Uterus (tissue), 4 donors: ENCODE results near the gene CFAP20DC. TPM values are rescaled to one million over a fixed set of nuclear protein-coding genes. Genes with fewer than 3 reads are reported as not detected.

Experiments used
- DNase-seq, 2 donors: peaks; one replicate each; pipeline ENCODE4 v3.0.0-alpha.2; 2019 to 2020
- H3K27ac ChIP-seq, 2 donors: fragments of 200-600 bp; sonication (generic); 1 replicate in 1 of 2; 2 replicates in 1 of 2; pipeline ENCODE4 v1.5.1; 2016 to 2018
- H3K27me3 ChIP-seq, 2 donors: fragments of 200-600 bp; sonication (generic); one replicate each; pipeline ENCODE4 v1.5.1; 2018 to 2019; ENCODE audit warnings: control low read depth in 1 of 2
- H3K36me3 ChIP-seq, 2 donors: fragments of 200-600 bp; sonication (generic); one replicate each; pipeline ENCODE4 v1.5.1; 2019; ENCODE audit warnings: control low read depth in 1 of 2
- H3K4me1 ChIP-seq, 2 donors: fragments of 200-600 bp; sonication (generic); one replicate each; pipeline ENCODE4 v1.5.1; 2018 to 2019; ENCODE audit warnings: control low read depth in 1 of 2
- H3K4me3 ChIP-seq, 2 donors: fragments of 200-600 bp; sonication (generic); 1 replicate in 1 of 2; 2 replicates in 1 of 2; pipeline ENCODE4 v1.5.1; 2018 to 2019; ENCODE audit warnings: mild to moderate bottlenecking in 1 of 2
- H3K9me3 ChIP-seq, 2 donors: fragments of 200-600 bp; sonication (generic); one replicate each; pipeline ENCODE4 v1.5.1; 2019; ENCODE audit warnings: control low read depth in 1 of 2
- POLR2A ChIP-seq, 2 donors: fragments of 450-650 bp; IDR thresholded peaks; one replicate each; pipeline ENCODE4 v1.6.1; 2016; ENCODE audit warnings: antibody characterized with exemption in 2 of 2, mild to moderate bottlenecking in 1 of 2, moderate library complexity in 1 of 2
- intact Hi-C: fragments of 100-400 bp; cut with DNase I; formaldehyde crosslinking; loops from one replicate; pipeline ENCODE4 v1.15.1; 2023; ENCODE audit warnings: low total_unique reads
- total RNA-seq, 4 donors: library from RNA; depleted of rRNA in 3 of 4; stranded (reverse); fragments of >200 nt in 3 of 4; gene quantifications; one replicate each; pipeline versions ENCODE4 v1.1.0 to v1.2.4, GENCODE V29; 2014 to 2023
- TF ChIP-seq, protein P1 (sequence below), 4 experiments: fragments of 200-600 bp in 2 of 4; fragments of 450-650 bp in 2 of 4; sonication (generic) in 2 of 4; IDR thresholded peaks; one replicate each; pipeline ENCODE4 v1.5.1; 2016 to 2019; ENCODE audit warnings: antibody characterized with exemption in 4 of 4, mild to moderate bottlenecking in 2 of 4, moderate library complexity in 1 of 4
- donor health status: DM: yes; HTN: yes; CAD: no.

Gene CFAP20DC
- total RNA-seq, 4 donors from 2014 or later: under 0.01 to 5.1 TPM; not detected in 2

DNA sequence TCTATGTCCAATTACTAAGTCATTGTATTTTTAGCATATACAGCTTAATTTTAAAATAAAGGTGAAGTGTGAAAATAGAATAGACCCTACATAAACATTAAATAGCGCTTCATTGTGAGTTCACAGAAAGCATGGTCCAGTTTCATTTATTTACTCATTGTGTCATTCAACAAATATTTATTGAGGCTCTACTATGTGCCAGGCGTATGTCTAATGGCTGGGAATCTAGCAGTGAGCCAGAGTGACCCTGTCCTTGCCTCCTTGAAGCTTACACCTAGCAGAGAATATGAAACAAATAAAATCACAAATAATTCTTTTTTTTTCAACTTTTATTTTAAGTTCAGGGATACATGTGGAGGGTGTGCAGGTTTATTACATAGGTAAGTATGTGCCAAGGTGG, 161.7 kb downstream of the CFAP20DC start:
- Histone ChIP-seq H3K36me3 (no peaks in the 10 kb centered on the region), H3K27ac (no peak overlapping the region), H3K9me3 (no peaks in the 10 kb centered on the region), H3K4me1 (no peaks in the 10 kb centered on the region), H3K27me3 (no peaks in the 10 kb centered on the region), H3K4me3 (no peak overlapping the region)
- DNase-seq: no peak
- TF ChIP-seq, protein P1, sequence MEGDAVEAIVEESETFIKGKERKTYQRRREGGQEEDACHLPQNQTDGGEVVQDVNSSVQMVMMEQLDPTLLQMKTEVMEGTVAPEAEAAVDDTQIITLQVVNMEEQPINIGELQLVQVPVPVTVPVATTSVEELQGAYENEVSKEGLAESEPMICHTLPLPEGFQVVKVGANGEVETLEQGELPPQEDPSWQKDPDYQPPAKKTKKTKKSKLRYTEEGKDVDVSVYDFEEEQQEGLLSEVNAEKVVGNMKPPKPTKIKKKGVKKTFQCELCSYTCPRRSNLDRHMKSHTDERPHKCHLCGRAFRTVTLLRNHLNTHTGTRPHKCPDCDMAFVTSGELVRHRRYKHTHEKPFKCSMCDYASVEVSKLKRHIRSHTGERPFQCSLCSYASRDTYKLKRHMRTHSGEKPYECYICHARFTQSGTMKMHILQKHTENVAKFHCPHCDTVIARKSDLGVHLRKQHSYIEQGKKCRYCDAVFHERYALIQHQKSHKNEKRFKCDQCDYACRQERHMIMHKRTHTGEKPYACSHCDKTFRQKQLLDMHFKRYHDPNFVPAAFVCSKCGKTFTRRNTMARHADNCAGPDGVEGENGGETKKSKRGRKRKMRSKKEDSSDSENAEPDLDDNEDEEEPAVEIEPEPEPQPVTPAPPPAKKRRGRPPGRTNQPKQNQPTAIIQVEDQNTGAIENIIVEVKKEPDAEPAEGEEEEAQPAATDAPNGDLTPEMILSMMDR (IDR thresholded peaks at IDR 0.05): no peak
- TF ChIP-seq POLR2A (IDR thresholded peaks at IDR 0.05): no peak
- intact Hi-C loops: no loop called here

DNA sequence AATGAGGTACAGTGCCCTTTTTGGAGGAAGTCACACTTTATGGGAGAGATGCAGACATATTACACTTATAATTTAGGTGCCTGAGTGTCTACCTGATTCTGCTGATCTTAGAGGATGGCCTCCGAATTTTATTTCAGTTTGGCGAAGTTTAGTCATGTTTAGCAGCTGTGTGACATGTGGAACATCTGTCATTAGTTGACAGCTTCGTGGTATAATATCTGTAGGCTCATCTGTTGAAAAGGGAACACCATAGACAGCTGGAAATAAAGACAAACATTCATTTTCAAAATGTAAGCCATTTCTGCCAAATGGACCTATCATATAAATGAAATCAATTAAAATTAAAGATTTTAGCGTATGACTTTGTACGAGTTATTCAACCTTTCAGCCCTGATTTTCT, 165.4 kb downstream of the CFAP20DC start:
- no peak overlapping the region for H3K4me3 ChIP-seq
- H3K27me3 ChIP-seq: no peaks in the 10 kb centered on the region
- TF ChIP-seq POLR2A (IDR thresholded peaks at IDR 0.05): no peak
- TF ChIP-seq, protein P1 (IDR thresholded peaks at IDR 0.05): no peak
- DNase-seq: no peak
- no peak overlapping the region for H3K27ac ChIP-seq
- H3K36me3 ChIP-seq: no peaks in the 10 kb centered on the region
- H3K9me3 ChIP-seq: no peaks in the 10 kb centered on the region
- no peaks in the 10 kb centered on the region for H3K4me1 ChIP-seq
- intact Hi-C loops: no loop called here

DNA sequence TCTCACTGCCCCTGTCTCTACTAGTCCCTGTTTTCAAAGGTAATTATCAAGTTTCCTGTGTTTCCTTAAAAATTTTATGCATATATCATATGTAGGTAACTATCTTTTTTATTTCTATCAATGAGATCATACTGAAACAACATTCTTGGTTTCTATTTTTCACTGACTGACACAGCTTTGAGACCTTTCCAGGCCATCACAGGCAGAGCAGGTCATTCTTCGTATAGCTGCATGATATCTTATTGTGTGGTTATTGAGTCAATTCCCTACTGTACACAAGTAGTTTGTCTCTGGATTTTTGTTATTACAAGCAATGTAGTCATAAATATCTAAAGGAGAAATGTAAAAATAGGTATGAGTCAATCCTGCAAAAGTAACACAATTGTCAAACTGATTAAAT, 169.6 kb downstream of the CFAP20DC start:
- TF ChIP-seq, protein P1 (IDR thresholded peaks at IDR 0.05): no peak
- TF ChIP-seq POLR2A (IDR thresholded peaks at IDR 0.05): no peak
- H3K9me3 ChIP-seq: no peaks in the 10 kb centered on the region
- intact Hi-C loops: no loop called here

DNA sequence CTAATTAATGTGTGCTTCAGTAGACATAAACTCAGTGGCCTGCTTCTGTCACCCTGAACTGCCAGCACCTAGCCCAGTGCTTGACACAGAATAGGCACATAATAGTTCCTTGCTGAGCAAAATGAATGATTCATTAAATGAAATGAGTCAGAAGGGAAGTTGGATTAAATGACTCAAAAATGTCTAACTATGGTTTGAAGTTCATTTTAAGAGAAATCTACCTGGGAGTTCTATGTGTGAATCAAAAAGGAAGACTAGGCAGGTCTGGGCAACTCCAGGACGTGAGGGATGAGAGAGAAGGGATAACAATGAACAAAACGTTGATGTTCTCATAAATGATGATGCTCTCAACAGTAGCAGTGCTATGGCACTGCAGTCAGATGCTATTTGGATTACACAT, 175.0 kb downstream of the CFAP20DC start:
- Histone ChIP-seq H3K27me3 (no peaks in the 10 kb centered on the region), H3K36me3 (no peaks in the 10 kb centered on the region), H3K9me3 (no peaks in the 10 kb centered on the region), H3K4me1 (no peaks in the 10 kb centered on the region), H3K27ac (no peak overlapping the region), H3K4me3 (no peak overlapping the region)
- DNase-seq: no peak
- TF ChIP-seq POLR2A (IDR thresholded peaks at IDR 0.05): no peak
- TF ChIP-seq, protein P1 (IDR thresholded peaks at IDR 0.05): no peak
- intact Hi-C loops: no loop called here

More for the DNA sequence above, 169.6 kb downstream of the CFAP20DC start:
- H3K4me3 ChIP-seq: no peak overlapping the region
- no peaks in the 10 kb centered on the region for H3K4me1 ChIP-seq
- H3K27me3 ChIP-seq: no peaks in the 10 kb centered on the region
- H3K27ac ChIP-seq: no peak overlapping the region
- DNase-seq: no peak
- H3K36me3 ChIP-seq: no peaks in the 10 kb centered on the region

DNA sequence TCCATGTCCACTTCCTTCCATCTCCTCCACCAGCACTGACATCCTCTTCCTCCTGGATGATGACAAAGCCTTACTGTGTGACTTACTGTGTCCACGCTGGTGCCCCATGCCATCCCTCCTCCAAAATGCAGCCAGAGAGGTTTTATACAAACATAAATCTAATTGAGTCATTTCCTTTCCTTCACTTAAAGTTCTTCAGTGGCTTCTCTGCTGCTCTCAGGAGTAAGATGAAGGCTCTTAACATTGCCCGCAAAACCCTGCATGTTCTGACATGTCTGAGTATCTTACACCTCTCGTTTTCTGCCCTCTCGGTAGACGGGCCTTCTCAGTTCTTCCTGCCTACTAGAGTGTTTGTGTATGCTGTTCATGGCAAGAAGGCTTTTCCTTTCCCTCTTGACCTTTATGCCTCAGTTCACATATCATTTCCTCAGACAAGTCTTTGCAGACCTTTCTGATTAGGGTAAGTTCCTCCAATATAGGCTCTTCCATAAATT, 175.5 kb downstream of the CFAP20DC start:
- intact Hi-C loops: no loop called here
- Histone ChIP-seq H3K4me1 (no peaks in the 10 kb centered on the region), H3K27ac (no peak overlapping the region), H3K4me3 (no peak overlapping the region), H3K36me3 (no peaks in the 10 kb centered on the region), H3K9me3 (no peaks in the 10 kb centered on the region), H3K27me3 (no peaks in the 10 kb centered on the region)
- TF ChIP-seq POLR2A (IDR thresholded peaks at IDR 0.05): no peak
- TF ChIP-seq, protein P1 (IDR thresholded peaks at IDR 0.05): no peak
- DNase-seq: no peak
